B cell (primary cell): ENCODE data around the gene PRDM11.

Experiments used
- CTCF ChIP-seq: fragments of 200-600 bp; IDR thresholded peaks from one replicate; pipeline ENCODE4 v1.8.0; 2022; ENCODE audit warnings: antibody characterized with exemption, mild to moderate bottlenecking
- EZH2 ChIP-seq: IDR thresholded peaks from 2 replicates; pipeline ENCODE4 v1.6.1; 2012; ENCODE audit warnings: borderline replicate concordance, low read depth, mild to moderate bottlenecking, moderate library complexity, low read length; ENCODE audit not compliant: insufficient read depth, poor library complexity, severe bottlenecking

DNA sequence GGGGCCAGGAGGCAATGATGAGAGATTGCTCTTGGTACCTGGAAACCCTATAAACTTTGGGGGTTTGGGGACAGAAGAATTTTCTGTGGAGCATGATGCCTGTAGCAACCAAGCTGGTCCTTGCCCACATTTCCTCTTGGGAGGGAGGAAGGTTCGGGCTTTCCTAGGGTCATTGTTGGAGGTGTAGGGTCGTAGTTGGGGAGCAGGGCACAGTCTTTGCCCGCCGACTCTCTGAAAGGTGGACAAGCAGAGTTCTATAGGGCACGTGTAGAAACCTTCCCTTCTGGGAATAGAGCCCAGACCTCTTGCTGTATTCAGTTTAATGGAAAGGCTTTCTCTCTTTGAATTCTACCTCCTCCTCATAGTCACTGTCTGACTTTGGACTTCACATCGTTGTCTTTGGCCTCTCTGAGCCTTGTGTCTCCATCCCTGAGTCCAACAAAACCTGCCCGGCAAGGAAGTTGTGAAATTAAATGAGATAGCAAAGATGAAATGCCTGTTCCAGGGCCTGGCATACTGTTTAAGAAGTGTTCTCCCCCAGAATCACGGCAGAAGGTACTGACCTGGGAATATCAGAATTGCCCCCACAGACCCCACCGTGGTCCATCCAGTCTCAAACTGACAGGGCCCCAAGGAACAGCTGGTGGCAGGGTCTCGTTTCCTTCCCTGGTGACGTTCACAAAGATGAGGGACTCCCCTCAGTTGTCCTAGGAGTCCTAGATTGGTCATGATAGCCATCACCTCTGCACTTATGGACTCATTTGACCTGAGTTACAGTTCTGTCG, 1.6 kb downstream of the PRDM11 start:
- TF ChIP-seq CTCF = no peak
- TF ChIP-seq EZH2 = no peak
